ENCODE results near the gene ARHGAP40.

GRCh38 chr20:38651562-38651961 lies 50.0 kb downstream of the ARHGAP40 start:
- TF ChIP-seq, protein P1, sequence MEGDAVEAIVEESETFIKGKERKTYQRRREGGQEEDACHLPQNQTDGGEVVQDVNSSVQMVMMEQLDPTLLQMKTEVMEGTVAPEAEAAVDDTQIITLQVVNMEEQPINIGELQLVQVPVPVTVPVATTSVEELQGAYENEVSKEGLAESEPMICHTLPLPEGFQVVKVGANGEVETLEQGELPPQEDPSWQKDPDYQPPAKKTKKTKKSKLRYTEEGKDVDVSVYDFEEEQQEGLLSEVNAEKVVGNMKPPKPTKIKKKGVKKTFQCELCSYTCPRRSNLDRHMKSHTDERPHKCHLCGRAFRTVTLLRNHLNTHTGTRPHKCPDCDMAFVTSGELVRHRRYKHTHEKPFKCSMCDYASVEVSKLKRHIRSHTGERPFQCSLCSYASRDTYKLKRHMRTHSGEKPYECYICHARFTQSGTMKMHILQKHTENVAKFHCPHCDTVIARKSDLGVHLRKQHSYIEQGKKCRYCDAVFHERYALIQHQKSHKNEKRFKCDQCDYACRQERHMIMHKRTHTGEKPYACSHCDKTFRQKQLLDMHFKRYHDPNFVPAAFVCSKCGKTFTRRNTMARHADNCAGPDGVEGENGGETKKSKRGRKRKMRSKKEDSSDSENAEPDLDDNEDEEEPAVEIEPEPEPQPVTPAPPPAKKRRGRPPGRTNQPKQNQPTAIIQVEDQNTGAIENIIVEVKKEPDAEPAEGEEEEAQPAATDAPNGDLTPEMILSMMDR (conservative IDR thresholded peaks at IDR 0.05 in 1 of 2, IDR thresholded peaks at IDR 0.05 in 1 of 2; ENCODE audit: low read depth in 1 of 2, low read length in 2 of 2): no peak
- no peak for TF ChIP-seq EZH2 (IDR thresholded peaks at IDR 0.05; ENCODE audit: low read length, missing control alignments)
